Right atrium auricular region (tissue), 2 donors: Measurements from ENCODE around the gene CCDC141. TPM values are rescaled to one million over a fixed set of nuclear protein-coding genes. Genes with fewer than 3 reads are reported as not detected.

Experiments used
- DNase-seq: peaks from one replicate; pipeline ENCODE4 v3.0.0-alpha.2; 2019; ENCODE audit warnings: low spot score
- H3K27ac ChIP-seq, 2 donors: fragments of 200-600 bp; sonication (generic); 1 replicate in 1 of 2; 2 replicates in 1 of 2; pipeline ENCODE4 v1.5.1; 2016 to 2019
- H3K27me3 ChIP-seq, 2 donors: fragments of 200-600 bp; sonication (generic); one replicate each; pipeline versions ENCODE4 v1.5.1 to v1.6.0; 2017 to 2019
- H3K36me3 ChIP-seq: fragments of 200-600 bp; sonication (generic); one replicate; pipeline ENCODE4 v1.5.1; 2016
- H3K4me1 ChIP-seq, 2 donors: fragments of 200-600 bp; sonication (generic); one replicate each; pipeline versions ENCODE4 v1.5.1 to v1.6.0; 2017 to 2019
- H3K4me3 ChIP-seq, 2 donors: fragments of 200-600 bp; sonication (generic); 1 replicate in 1 of 2; 2 replicates in 1 of 2; pipeline ENCODE4 v1.5.1; 2017 to 2019; ENCODE audit warnings: mild to moderate bottlenecking in 1 of 2, moderate library complexity in 1 of 2
- H3K9me3 ChIP-seq, 2 donors: fragments of 200-600 bp; sonication (generic); one replicate each; pipeline ENCODE4 v1.5.1; 2019
- total RNA-seq, 2 donors: library from RNA; depleted of rRNA; stranded (reverse); fragments of >200 nt; gene quantifications; one replicate each; pipeline ENCODE4 v1.1.0, GENCODE V29; 2016
- TF ChIP-seq, protein P1 (sequence below), 2 donors: fragments of 200-600 bp; sonication (generic); IDR thresholded peaks; one replicate each; pipeline ENCODE4 v1.5.1; 2019; ENCODE audit warnings: antibody characterized with exemption in 2 of 2

Gene CCDC141
- total RNA-seq, 2 donors from 2014 or later, result 28.9 to 146 TPM

DNA sequence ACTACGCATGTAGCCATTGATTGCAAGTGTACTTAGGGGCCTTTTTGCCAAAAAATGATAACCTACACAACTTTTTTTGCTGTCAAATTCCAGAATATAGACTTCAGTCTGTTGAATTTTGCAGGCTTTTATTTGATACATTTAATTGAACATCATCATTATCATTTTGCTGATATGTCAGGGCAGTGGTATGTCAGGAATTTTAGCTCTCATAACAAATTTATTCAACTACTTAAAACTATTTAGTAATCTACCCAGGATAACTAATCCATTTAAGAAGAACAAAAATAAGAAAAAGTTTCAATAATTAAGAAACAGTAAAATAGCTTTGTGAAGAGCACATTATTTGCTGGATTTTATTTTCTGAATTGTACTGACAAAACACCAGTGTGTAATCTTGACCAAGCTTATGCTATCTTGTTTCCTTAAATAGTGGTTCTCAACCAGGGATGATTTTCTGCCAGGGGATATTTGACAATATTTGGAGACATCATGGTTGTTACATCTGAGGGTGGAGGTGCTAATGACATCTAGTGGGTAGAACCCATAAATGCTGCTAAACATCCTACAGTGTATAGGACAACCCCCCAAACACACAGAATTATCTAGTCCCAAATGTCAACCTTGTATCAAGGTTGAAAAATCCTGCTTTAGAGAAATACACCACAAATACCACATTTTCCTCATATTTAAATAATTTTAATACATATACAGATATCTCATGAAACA lies 230.6 kb downstream of the CCDC141 start:
- DNase-seq, result no peak
- TF ChIP-seq, protein P1, sequence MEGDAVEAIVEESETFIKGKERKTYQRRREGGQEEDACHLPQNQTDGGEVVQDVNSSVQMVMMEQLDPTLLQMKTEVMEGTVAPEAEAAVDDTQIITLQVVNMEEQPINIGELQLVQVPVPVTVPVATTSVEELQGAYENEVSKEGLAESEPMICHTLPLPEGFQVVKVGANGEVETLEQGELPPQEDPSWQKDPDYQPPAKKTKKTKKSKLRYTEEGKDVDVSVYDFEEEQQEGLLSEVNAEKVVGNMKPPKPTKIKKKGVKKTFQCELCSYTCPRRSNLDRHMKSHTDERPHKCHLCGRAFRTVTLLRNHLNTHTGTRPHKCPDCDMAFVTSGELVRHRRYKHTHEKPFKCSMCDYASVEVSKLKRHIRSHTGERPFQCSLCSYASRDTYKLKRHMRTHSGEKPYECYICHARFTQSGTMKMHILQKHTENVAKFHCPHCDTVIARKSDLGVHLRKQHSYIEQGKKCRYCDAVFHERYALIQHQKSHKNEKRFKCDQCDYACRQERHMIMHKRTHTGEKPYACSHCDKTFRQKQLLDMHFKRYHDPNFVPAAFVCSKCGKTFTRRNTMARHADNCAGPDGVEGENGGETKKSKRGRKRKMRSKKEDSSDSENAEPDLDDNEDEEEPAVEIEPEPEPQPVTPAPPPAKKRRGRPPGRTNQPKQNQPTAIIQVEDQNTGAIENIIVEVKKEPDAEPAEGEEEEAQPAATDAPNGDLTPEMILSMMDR (IDR thresholded peaks at IDR 0.05), result no peak
- Histone ChIP-seq H3K36me3 (no peaks in the 10 kb centered on the region), H3K27ac (peak overlapping the region; percentile 57 to 85), H3K9me3 (no peaks in the 10 kb centered on the region), H3K4me3 (peak overlapping the region in 1 of 2 donors; percentile 15), H3K27me3 (no peaks in the 10 kb centered on the region), H3K4me1 (peaks cover 0 to 11% of the 10 kb centered on the region in 2 donors)

DNA sequence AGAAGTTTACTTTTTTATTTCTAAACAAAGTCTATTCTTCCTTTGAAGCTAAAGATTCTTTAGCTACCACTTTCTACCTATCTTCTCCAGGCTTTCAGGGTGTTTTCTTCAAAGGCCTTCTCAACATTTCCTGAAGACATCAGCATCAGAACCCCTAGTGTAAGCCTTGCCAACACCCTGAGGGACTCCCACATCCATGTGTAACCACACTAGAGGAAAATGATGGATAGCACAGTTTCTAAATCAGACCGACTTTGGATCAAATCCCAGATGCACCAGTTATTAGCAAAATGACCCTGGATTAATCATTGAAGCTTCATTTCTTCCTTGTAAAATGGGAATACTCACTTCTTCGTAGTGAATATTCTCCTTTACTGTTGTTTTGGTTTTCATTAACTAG lies 238.0 kb downstream of the CCDC141 start:
- DNase-seq, result no peak
- no peak overlapping the region for H3K27ac ChIP-seq
- TF ChIP-seq, protein P1 (IDR thresholded peaks at IDR 0.05), result no peak

DNA sequence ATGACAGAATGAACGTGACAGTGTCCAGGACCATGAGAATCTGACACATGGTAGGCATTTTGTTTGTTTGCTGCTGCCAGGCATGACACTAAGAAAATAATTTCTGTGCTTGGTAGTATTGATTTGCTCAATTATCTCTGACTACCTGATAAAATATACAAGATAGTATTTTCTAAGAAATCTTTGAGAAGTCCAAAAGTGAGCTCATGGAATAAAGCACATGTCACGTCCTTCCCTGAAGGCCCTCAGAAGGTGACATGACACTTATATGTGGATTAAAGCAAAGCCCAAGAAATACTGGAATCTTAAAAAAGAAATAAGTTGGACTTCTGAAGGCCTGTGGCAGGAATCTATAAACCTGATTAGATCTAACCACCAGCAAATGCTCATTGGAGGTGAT lies 238.9 kb downstream of the CCDC141 start:
- Histone ChIP-seq H3K4me1 (peaks cover 0 to 4% of the 10 kb centered on the region in 2 donors), H3K36me3 (no peaks in the 10 kb centered on the region), H3K27me3 (no peaks in the 10 kb centered on the region), H3K4me3 (no peak overlapping the region), H3K27ac (no peak overlapping the region), H3K9me3 (no peaks in the 10 kb centered on the region)
- no peak for DNase-seq
- TF ChIP-seq, protein P1 (IDR thresholded peaks at IDR 0.05), result no peak

More for the DNA sequence above, 238.0 kb downstream of the CCDC141 start:
- H3K4me3 ChIP-seq, result no peak overlapping the region
- H3K4me1 ChIP-seq, result peaks cover 0 to 4% of the 10 kb centered on the region in 2 donors
- H3K27me3 ChIP-seq, result no peaks in the 10 kb centered on the region
- no peaks in the 10 kb centered on the region for H3K9me3 ChIP-seq
- H3K36me3 ChIP-seq, result no peaks in the 10 kb centered on the region

DNA sequence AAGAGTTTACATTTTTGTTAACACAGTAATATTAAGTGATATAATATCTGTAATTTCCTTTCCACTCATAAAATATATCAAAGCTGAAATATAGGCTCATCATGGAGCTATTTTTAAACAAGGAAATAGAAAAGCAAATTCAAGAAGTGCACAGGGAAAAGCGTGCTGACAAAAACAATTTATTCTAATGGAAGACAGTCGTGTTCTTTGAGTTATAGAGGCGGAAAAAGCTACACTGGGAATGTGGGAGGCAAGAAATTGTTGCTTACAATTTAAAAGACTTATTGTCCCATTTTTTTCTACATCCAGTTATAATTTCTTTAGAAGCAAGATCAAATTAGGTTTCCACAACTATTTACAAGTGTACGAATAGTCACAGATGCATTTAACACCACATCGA lies 239.5 kb downstream of the CCDC141 start:
- TF ChIP-seq, protein P1 (IDR thresholded peaks at IDR 0.05), result no peak
- Histone ChIP-seq H3K4me1 (peaks cover 0 to 4% of the 10 kb centered on the region in 2 donors), H3K27ac (no peak overlapping the region), H3K9me3 (no peaks in the 10 kb centered on the region), H3K36me3 (peaks cover 6% of the 10 kb centered on the region), H3K4me3 (no peak overlapping the region), H3K27me3 (no peaks in the 10 kb centered on the region)
- DNase-seq, result no peak

DNA sequence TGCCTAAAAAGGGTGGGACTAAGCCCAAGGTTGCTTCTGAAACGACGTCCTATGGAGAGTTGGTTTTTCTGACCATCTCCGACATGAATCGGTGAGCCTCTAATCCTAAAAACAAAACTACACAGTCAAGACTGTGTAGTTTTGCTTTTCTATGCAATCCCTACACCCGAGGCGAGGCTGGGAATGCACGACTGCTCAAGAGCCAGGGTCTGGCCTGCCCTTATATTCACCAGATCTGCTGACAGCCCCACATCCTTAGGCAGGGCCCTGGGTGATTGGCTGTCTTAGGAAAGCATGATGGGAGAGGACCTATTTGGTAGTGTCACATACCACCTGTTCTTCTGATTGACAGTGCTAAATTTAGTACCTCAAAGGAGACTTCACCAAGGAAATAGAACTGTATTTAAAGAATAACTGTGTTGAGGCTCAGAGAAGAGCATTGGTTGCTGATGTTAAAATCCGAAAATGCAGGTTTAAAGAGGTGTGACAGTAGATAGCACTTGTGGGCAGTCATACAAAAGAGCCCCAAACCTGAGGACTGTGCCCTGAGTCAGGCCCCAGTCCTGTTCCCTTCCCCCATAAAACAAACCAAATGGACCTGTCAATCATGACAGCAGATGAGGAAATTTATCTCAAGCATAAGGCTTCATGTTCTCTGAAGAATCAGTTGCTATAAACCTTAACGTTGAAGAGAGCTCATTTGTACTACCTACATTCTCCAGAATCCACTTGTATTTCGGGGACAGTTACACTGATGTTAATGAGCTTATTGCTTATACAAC lies 242.5 kb downstream of the CCDC141 start, which contains the start of gene TTN:
Gene TTN, minus strand, starts transcription at position 197 of the 782 bp plus-strand sequence. CDS start 2,781 bp downstream, outside the sequence.
- TF ChIP-seq, protein P1 (IDR thresholded peaks at IDR 0.05), result no peak
- Histone ChIP-seq H3K4me1 (peaks cover 0 to 4% of the 10 kb centered on the region in 2 donors), H3K4me3 (peak within 1 kb of the TSS; percentile 50 to 56), H3K27me3 (no peaks in the 10 kb centered on the region), H3K27ac (peak within 1 kb of the TSS; percentile 85 to 92), H3K36me3 (peaks cover 36% of the 10 kb centered on the region), H3K9me3 (no peaks in the 10 kb centered on the region)
- no peak for DNase-seq
